Dedifferentiated amniotic fluid mesenchymal stem cell (primary cell): Measurements from ENCODE around the gene MAP2K3.

Experiments
- DNase-seq: peaks from one replicate; pipeline ENCODE4 v3.0.0-alpha.2; 2016; ENCODE audit errors: extremely low spot score

Gene MAP2K3

DNA sequence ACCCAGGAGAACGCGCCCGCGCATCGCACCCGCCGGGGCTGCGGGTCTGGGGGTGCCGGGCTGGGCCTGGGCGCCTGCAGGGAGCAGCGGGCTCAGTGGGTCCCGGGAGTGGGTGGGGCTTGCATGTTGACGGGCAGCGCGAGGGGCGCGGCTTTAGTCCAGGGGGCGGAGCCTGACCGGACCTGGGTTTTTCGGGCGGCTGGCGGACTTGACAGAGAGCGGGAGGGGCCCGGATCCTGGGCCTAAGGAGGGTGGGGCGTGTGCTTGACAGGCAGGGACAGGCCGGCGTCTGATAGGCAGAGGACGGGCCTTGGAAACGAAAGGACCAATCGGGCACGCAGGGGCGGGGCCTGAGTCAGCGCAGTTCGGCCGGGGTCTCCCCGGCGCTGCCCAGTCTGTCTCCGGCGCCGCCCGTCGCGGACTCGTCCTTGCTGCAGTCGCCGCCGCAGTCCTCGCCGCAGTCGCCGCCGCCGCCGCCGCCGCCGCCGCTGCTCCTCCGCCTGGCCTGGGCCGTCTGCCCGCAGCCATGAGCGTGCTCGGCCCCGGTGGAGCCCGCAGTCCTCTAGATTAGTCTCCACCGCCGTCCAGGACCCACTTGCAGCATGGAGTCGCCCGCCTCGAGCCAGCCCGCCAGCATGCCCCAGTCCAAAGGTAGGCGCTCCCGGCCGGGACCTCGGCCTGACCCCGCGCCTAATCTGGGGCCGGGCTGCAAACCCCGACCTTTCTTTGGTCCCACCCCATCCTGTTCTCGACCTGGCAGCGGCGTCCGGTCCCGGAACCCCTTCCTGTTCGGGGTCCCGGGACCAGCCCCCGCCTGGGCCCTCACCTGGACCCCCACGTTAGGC is at the start of gene MAP2K3:
MAP2K3 (plus strand) TSS at position 393 of the 845 bp plus-strand sequence; CDS start at position 603, 210 bp downstream.
- peak; percentile 99 for DNase-seq

DNA sequence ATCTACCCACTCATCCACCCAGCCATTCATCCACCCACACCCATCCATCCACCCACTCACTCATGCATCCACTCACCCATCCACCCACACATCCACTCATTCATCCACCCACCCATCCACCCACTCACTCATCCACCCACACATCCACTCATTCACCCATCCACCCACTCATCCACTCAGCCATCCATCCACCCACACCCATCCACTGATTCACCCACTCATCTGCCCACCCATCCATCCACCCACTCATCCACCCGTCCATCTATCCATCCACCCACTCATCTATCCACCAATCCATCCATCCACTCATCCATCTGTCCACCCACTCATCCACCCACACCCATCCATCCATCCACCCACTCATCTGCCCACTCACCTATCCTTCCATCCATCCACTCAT is 48.6 kb upstream of the MAP2K3 start:
- DNase-seq, result no peak

- no peak for DNase-seq
Measured at GRCh38 chr17:21239680-21240368, 44.7 kb upstream of the MAP2K3 start.

GRCh38 chr17:21240369-21241055 is 44.0 kb upstream of the MAP2K3 start:
- DNase-seq, result no peak

DNA sequence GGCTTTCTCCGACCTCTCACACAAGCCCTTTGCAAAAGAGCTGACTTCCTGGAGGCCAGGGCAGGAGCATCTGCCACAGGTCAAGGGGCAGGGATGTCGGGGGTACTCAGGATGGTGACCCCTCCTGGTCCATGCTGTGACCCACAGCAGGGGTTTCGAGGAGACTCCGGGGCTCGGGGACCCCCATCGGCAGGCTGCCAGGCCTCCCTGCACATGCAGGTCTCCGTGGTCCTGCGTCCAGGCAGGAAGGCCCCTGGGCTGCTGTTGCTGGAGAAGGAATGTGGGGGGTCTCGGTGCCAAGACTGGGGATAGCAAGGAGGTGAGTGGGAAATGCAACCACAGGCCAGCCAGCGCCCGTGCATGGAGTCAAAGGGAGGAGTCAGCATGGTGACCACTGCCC is 42.9 kb upstream of the MAP2K3 start:
- DNase-seq, result no peak

- DNase-seq, result no peak
Measured at GRCh38 chr17:21242026-21242697, 42.3 kb upstream of the MAP2K3 start.

- no peak for DNase-seq
Measured at GRCh38 chr17:21242780-21243515, 41.6 kb upstream of the MAP2K3 start.

GRCh38 chr17:21243516-21244303 is 40.8 kb upstream of the MAP2K3 start:
- no peak for DNase-seq

- DNase-seq, result no peak
Measured at GRCh38 chr17:21245639-21246084, 38.8 kb upstream of the MAP2K3 start.

- DNase-seq, result no peak
Measured at GRCh38 chr17:21246698-21247097, 37.8 kb upstream of the MAP2K3 start.

- DNase-seq, result no peak
Measured at GRCh38 chr17:21247552-21248258, 36.8 kb upstream of the MAP2K3 start.

GRCh38 chr17:21248500-21248899 is 36.0 kb upstream of the MAP2K3 start:
- no peak for DNase-seq

- DNase-seq, result no peak
Measured at GRCh38 chr17:21249086-21249795, 35.3 kb upstream of the MAP2K3 start.

GRCh38 chr17:21249920-21250703 is 34.4 kb upstream of the MAP2K3 start:
- no peak for DNase-seq

DNA sequence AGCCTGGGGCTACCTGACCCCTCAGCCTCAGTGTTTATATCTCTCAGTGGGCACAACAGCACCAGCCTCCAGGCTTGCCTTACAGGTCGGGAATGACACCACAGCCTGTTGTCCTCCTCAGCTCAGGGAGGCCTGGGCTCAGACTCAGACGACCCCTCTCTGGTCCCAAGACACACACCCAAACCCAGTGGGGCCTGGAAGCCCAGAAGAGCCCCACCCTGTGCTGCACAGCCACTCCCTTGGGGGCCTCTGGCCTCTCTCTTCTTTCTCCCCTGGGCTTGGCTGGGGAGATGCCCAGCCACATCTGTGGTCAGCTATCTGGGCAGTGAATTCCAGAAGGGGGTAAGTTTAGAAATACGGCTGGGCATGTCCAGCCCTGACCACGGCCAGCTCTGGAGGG is 33.7 kb upstream of the MAP2K3 start:
- DNase-seq, result no peak

DNA sequence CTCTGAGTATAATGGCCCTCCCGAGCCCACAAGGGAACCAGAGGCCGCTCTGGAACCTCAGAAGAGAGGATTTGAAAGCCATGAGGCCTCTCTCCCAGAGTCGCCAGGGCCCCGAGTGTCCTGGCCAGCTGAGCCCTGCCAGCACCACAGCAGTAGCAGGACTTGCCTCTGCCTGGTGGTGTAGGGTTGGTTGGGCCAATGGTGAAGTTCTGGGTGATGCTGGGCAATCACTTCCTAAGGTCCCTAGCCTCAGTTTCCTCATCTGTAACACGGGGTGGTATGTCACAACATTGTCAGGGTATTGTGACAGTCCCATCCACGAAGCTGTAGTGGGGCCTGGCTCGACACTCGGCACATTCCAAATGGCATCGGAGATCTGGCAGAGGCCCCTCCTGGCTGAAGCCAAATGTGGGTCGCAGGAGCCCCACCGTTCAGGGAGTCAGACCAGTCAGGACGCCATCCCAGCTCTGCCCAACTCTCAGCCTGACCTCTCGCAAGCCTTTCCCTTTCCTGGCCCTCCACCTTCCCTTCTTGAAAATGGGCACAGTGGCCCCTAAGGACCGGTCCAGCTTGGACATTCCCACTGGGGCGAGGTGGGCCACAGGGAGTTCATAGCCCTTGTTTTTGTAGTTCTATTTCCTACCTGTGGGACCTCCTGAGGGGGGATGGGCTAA is 33.0 kb upstream of the MAP2K3 start:
- no peak for DNase-seq

GRCh38 chr17:21252289-21252795 is 32.2 kb upstream of the MAP2K3 start:
- no peak for DNase-seq
